HEK293 (cell line): ENCODE data around the gene PAK1.
A peak's percentile ranks its signal among the peaks of the same experiment; 100 is the strongest.

Experiments
- CTCF ChIA-PET: fragments of 350-600 bp; formaldehyde crosslinking; extraction: SDS; loops from one replicate; lab custom pipeline; 2021; ENCODE audit warnings: antibody characterized with exemption; lab: Yijun Ruan, JAX
- POLR2A ChIA-PET: fragments of 300-600 bp; formaldehyde crosslinking; extraction: SDS; loops from one replicate; lab custom pipeline; 2020; ENCODE audit warnings: antibody characterized with exemption, inconsistent platforms; lab: Yijun Ruan, JAX
- H3K27ac ChIP-seq: fragments of 200-500 bp; sonication (Bioruptor generic); 2 replicates; pipeline ENCODE4 v1.5.1; 2014; ENCODE audit warnings: low read depth, low read length, control low read depth, inconsistent platforms; ENCODE audit errors: extremely low read depth
- H3K36me3 ChIP-seq, 2 experiments: fragments of 200-500 bp in 1 of 2; sonication (Bioruptor generic) in 1 of 2; 1 replicate in 1 of 2; 2 replicates in 1 of 2; pipeline ENCODE4 v1.5.1; 2014 to 2017; ENCODE audit warnings: inconsistent platforms in 2 of 2, low read length in 2 of 2; ENCODE audit not compliant: control insufficient read depth in 2 of 2, insufficient read depth in 1 of 2
- H3K4me1 ChIP-seq: fragments of 200-500 bp; sonication (Bioruptor generic); 2 replicates; pipeline ENCODE4 v1.5.1; 2014; ENCODE audit warnings: mild to moderate bottlenecking, low read length, inconsistent platforms; ENCODE audit not compliant: control insufficient read depth, insufficient read depth
- H3K4me3 ChIP-seq: 2 replicates; pipeline ENCODE4 v1.5.1; 2011; ENCODE audit warnings: low read depth, mild to moderate bottlenecking, control low read depth, low read length, moderate library complexity
- H3K9me3 ChIP-seq: fragments of 200-500 bp; sonication (Bioruptor generic); 2 replicates; pipeline ENCODE4 v1.5.1; 2014; ENCODE audit warnings: low read depth, low read length, inconsistent platforms; ENCODE audit not compliant: control insufficient read depth, insufficient read depth
- BCL6B ChIP-seq: fragments of 450-650 bp; formaldehyde crosslinking; IDR thresholded peaks from 2 replicates; pipeline ENCODE4 v1.5.1; 2017; ENCODE audit warnings: missing biosample characterization, missing genetic modification characterization
- CTCF ChIP-seq: fragments of 450-650 bp; formaldehyde crosslinking; IDR thresholded peaks from 2 replicates; pipeline ENCODE4 v1.5.1; 2016; ENCODE audit warnings: missing biosample characterization, missing genetic modification characterization
- GLIS1 ChIP-seq: fragments of 450-650 bp; formaldehyde crosslinking; IDR thresholded peaks from 2 replicates; pipeline ENCODE4 v1.5.1; 2016; ENCODE audit warnings: missing biosample characterization, missing genetic modification characterization
- KLF1 ChIP-seq: fragments of 450-650 bp; formaldehyde crosslinking; IDR thresholded peaks from 2 replicates; pipeline ENCODE4 v1.5.1; 2016; ENCODE audit warnings: missing biosample characterization, missing genetic modification characterization
- KLF9 ChIP-seq: fragments of 450-650 bp; formaldehyde crosslinking; IDR thresholded peaks from 2 replicates; pipeline ENCODE4 v1.5.1; 2016; ENCODE audit warnings: missing biosample characterization, missing genetic modification characterization, low read depth
- PRDM2 ChIP-seq: fragments of 450-650 bp; formaldehyde crosslinking; IDR thresholded peaks from 2 replicates; pipeline ENCODE4 v1.5.1; 2016; ENCODE audit warnings: missing biosample characterization, missing genetic modification characterization, borderline replicate concordance
- PRDM4 ChIP-seq: fragments of 450-650 bp; formaldehyde crosslinking; IDR thresholded peaks from 2 replicates; pipeline ENCODE4 v1.5.1; 2017; ENCODE audit warnings: missing biosample characterization, missing genetic modification characterization
- PRDM6 ChIP-seq: fragments of 450-650 bp; formaldehyde crosslinking; IDR thresholded peaks from 2 replicates; pipeline ENCODE4 v1.5.1; 2017; ENCODE audit warnings: missing biosample characterization, missing genetic modification characterization
- SP2 ChIP-seq: fragments of 450-650 bp; formaldehyde crosslinking; IDR thresholded peaks from 2 replicates; pipeline ENCODE4 v1.5.1; 2016; ENCODE audit warnings: missing biosample characterization, missing genetic modification characterization
- ZBTB20 ChIP-seq: fragments of 450-650 bp; formaldehyde crosslinking; IDR thresholded peaks from 2 replicates; pipeline ENCODE4 v1.5.1; 2016; ENCODE audit warnings: missing biosample characterization, missing genetic modification characterization
- ZFHX2 ChIP-seq: fragments of 450-650 bp; formaldehyde crosslinking; conservative IDR thresholded peaks from 2 replicates; pipeline ENCODE4 v1.5.1; 2016; ENCODE audit warnings: missing biosample characterization, missing genetic modification characterization
- ZNF157 ChIP-seq: fragments of 450-650 bp; formaldehyde crosslinking; IDR thresholded peaks from 2 replicates; pipeline ENCODE4 v1.5.1; 2016; ENCODE audit warnings: missing biosample characterization, missing genetic modification characterization
- ZNF335 ChIP-seq: fragments of 450-650 bp; formaldehyde crosslinking; conservative IDR thresholded peaks from 2 replicates; pipeline ENCODE4 v1.5.1; 2016; ENCODE audit warnings: missing biosample characterization, missing genetic modification characterization
- ZNF596 ChIP-seq: fragments of 450-650 bp; IDR thresholded peaks from 2 replicates; pipeline ENCODE4 v1.5.0; 2018; ENCODE audit warnings: missing biosample characterization, mild to moderate bottlenecking, missing genetic modification characterization, moderate library complexity
- ZNF76 ChIP-seq: fragments of 450-650 bp; formaldehyde crosslinking; IDR thresholded peaks from 2 replicates; pipeline ENCODE4; 2016; ENCODE audit warnings: low read depth, missing biosample characterization, missing genetic modification characterization, borderline replicate concordance
- ZSCAN18 ChIP-seq: fragments of 450-650 bp; formaldehyde crosslinking; IDR thresholded peaks from 2 replicates; pipeline ENCODE4 v1.5.1; 2016; ENCODE audit warnings: missing biosample characterization, missing genetic modification characterization

The PAK1 gene

GRCh38 chr11:77474684-77475060, 778 bp upstream of the PAK1 start:
- TF ChIP-seq ZNF335 (peak; percentile 31; the same call in 1 of the 2 replicates), ZSCAN18 (tag by site-specific recombination) (no peak), ZNF596 (tag by site-specific recombination) (no peak), ZFHX2 (tag by site-specific recombination) (no peak)
- H3K27ac ChIP-seq = no peak overlapping the region
- H3K4me3 ChIP-seq = peak overlapping the region; percentile 68; the same call in 1 of the 2 replicates
- ChIA-PET CTCF (interaction anchor here (0.8 to 2.3 kb wide), 5 partner anchors 70 to 286 kb away, joined by 3 to 17 read pairs (median 3); no protein-coding TSS in a partner anchor), POLR2A (no interaction called here)
- H3K9me3 ChIP-seq = no peaks in the 10 kb centered on the region
- H3K36me3 ChIP-seq = no peaks in the 10 kb centered on the region
- no peaks in the 10 kb centered on the region; the same call in 1 of the 2 replicates for H3K4me1 ChIP-seq

GRCh38 chr11:77472991-77473800, 698 bp downstream of the PAK1 start:
- H3K4me3 ChIP-seq = peak overlapping the region; percentile 68
- ChIA-PET CTCF (interaction anchor here (1.2 to 2.9 kb wide), 3 partner anchors 32 to 277 kb away, joined by 3 to 34 read pairs (median 9); no protein-coding TSS in a partner anchor), POLR2A (interaction anchor here (0.6 to 1.3 kb wide), 4 partner anchors 34 to 559 kb away, joined by 3 to 5 read pairs (median 4); partner anchors contain the start of gene INTS4)
- no peaks in the 10 kb centered on the region for H3K9me3 ChIP-seq
- no peak overlapping the region; the same call in 1 of the 2 replicates for H3K27ac ChIP-seq
- H3K4me1 ChIP-seq = peaks cover 7% of the 10 kb centered on the region
- H3K36me3 ChIP-seq = no peaks in the 10 kb centered on the region
- TF ChIP-seq PRDM6 (tag by site-specific recombination) = 0 out of 2 replicates have a peak, but pooled peaks have one; percentile 41
- TF ChIP-seq BCL6B (tag by site-specific recombination) = no peak
- TF ChIP-seq ZBTB20 (tag by site-specific recombination) = peak; percentile 41; the same call in 1 of the 2 replicates
- 0 out of 2 replicates have a peak, but pooled peaks have one; percentile 4 for TF ChIP-seq SP2 (tag by site-specific recombination)
- TF ChIP-seq KLF1 (tag by site-specific recombination) = no peak
- no peak for TF ChIP-seq PRDM4
- peak; percentile 19; the same call in 1 of the 2 replicates for TF ChIP-seq GLIS1 (tag by site-specific recombination)
- peak; percentile 45; the same call in 1 of the 2 replicates for TF ChIP-seq KLF9 (tag by site-specific recombination)
- no peak for TF ChIP-seq ZNF157 (tag by site-specific recombination)
- TF ChIP-seq CTCF (tag by site-specific recombination) = no peak
- no peak for TF ChIP-seq PRDM2 (tag by site-specific recombination)
- peak; percentile 65 for TF ChIP-seq ZNF335
- TF ChIP-seq ZNF76 = peak; percentile 26; the same call in 1 of the 2 replicates
